Measurements from ENCODE around the gene WASHC4.

WASHC4 gene

GRCh38 chr12:105206686-105207374, 99.3 kb downstream of the WASHC4 start:
- no peak for DNase-seq (ENCODE audit: low spot score)

GRCh38 chr12:105209091-105209490, 101.6 kb downstream of the WASHC4 start:
- no peak for DNase-seq (ENCODE audit: low spot score)

- no peak for DNase-seq (ENCODE audit: low spot score)
Measured at GRCh38 chr12:105212438-105212837, 104.9 kb downstream of the WASHC4 start.

GRCh38 chr12:105214148-105214547, 106.6 kb downstream of the WASHC4 start:
- no peak for DNase-seq (ENCODE audit: low spot score)

GRCh38 chr12:105214670-105215375, 107.3 kb downstream of the WASHC4 start:
- no peak for DNase-seq (ENCODE audit: low spot score)

- no peak for DNase-seq (ENCODE audit: low spot score)
Measured at GRCh38 chr12:105218434-105218833, 110.9 kb downstream of the WASHC4 start.

All from hematopoietic multipotent progenitor cell treated with erythropoietin and hydrocortisone succinate and interleukin-3 and kit ligand, for 15 days (in vitro differentiated cells).